Activated CD4-positive, alpha-beta T cell treated with anti-CD3 and anti-CD28 coated beads for 1 hour (primary cell): ENCODE results near the gene TBC1D7.

Source experiments
- DNase-seq: peaks from one replicate; pipeline ENCODE4 v3.0.0-alpha.2; 2020

TBC1D7 gene

GRCh38 chr6:13263669-13264068 lies 64.7 kb downstream of the TBC1D7 start:
- no peak for DNase-seq

- no peak for DNase-seq
Observed at GRCh38 chr6:13262302-13263230, 65.8 kb downstream of the TBC1D7 start.

GRCh38 chr6:13261464-13261994 lies 66.8 kb downstream of the TBC1D7 start:
- DNase-seq: no peak

- DNase-seq: no peak
Observed at GRCh38 chr6:13260831-13261230, 67.5 kb downstream of the TBC1D7 start.

GRCh38 chr6:13260101-13260598 lies 68.2 kb downstream of the TBC1D7 start:
- DNase-seq: no peak

- no peak for DNase-seq
Observed at GRCh38 chr6:13259393-13259792, 68.9 kb downstream of the TBC1D7 start.

GRCh38 chr6:13256266-13257001 lies 71.9 kb downstream of the TBC1D7 start:
- DNase-seq: no peak
